Uterus (tissue), 4 donors: Measurements from ENCODE around the gene SNAPC3. TPM values are rescaled to one million over a fixed set of nuclear protein-coding genes. Genes with fewer than 3 reads are reported as not detected.

Experiments used
- DNase-seq, 2 donors: peaks; one replicate each; pipeline ENCODE4 v3.0.0-alpha.2; 2019 to 2020
- H3K27ac ChIP-seq, 2 donors: fragments of 200-600 bp; sonication (generic); 1 replicate in 1 of 2; 2 replicates in 1 of 2; pipeline ENCODE4 v1.5.1; 2016 to 2018
- H3K27me3 ChIP-seq, 2 donors: fragments of 200-600 bp; sonication (generic); one replicate each; pipeline ENCODE4 v1.5.1; 2018 to 2019; ENCODE audit warnings: control low read depth in 1 of 2
- H3K36me3 ChIP-seq, 2 donors: fragments of 200-600 bp; sonication (generic); one replicate each; pipeline ENCODE4 v1.5.1; 2019; ENCODE audit warnings: control low read depth in 1 of 2
- H3K4me1 ChIP-seq, 2 donors: fragments of 200-600 bp; sonication (generic); one replicate each; pipeline ENCODE4 v1.5.1; 2018 to 2019; ENCODE audit warnings: control low read depth in 1 of 2
- H3K4me3 ChIP-seq, 2 donors: fragments of 200-600 bp; sonication (generic); 1 replicate in 1 of 2; 2 replicates in 1 of 2; pipeline ENCODE4 v1.5.1; 2018 to 2019; ENCODE audit warnings: mild to moderate bottlenecking in 1 of 2
- H3K9me3 ChIP-seq, 2 donors: fragments of 200-600 bp; sonication (generic); one replicate each; pipeline ENCODE4 v1.5.1; 2019; ENCODE audit warnings: control low read depth in 1 of 2
- POLR2A ChIP-seq, 2 donors: fragments of 450-650 bp; IDR thresholded peaks; one replicate each; pipeline ENCODE4 v1.6.1; 2016; ENCODE audit warnings: antibody characterized with exemption in 2 of 2, mild to moderate bottlenecking in 1 of 2, moderate library complexity in 1 of 2
- intact Hi-C: fragments of 100-400 bp; cut with DNase I; formaldehyde crosslinking; loops from one replicate; pipeline ENCODE4 v1.15.1; 2023; ENCODE audit warnings: low total_unique reads
- total RNA-seq, 4 donors: library from RNA; depleted of rRNA in 3 of 4; stranded (reverse); fragments of >200 nt in 3 of 4; gene quantifications; one replicate each; pipeline versions ENCODE4 v1.1.0 to v1.2.4, GENCODE V29; 2014 to 2023
- TF ChIP-seq, protein P1 (sequence below), 4 experiments: fragments of 200-600 bp in 2 of 4; fragments of 450-650 bp in 2 of 4; sonication (generic) in 2 of 4; IDR thresholded peaks; one replicate each; pipeline ENCODE4 v1.5.1; 2016 to 2019; ENCODE audit warnings: antibody characterized with exemption in 4 of 4, mild to moderate bottlenecking in 2 of 4, moderate library complexity in 1 of 4
- donor health status: DM: yes; HTN: yes; CAD: no.

The SNAPC3 gene
- total RNA-seq, 4 donors from 2014 or later, result 31.5 to 67.1 (median 39.7) TPM

DNA sequence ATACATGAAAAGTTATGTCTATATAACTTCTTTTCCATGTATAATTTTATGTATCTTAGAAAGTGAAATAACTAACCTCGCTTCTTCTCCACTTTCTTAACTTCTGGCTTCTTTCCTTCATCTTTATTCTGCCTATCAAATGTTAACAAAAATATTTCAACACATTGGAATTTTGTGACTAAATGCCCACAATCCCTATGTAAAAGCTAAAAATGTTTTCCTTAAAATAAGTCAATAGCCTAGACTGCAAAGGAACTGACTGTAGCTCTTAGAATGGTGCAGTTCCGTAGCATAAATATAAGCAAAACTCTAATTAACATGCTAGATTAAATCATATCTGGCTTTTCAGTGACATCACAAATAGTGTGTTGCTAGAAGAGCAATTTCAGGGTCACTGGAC lies 47.2 kb downstream of the SNAPC3 start:
- intact Hi-C loops, result no loop called here
- H3K36me3 ChIP-seq, result no peaks in the 10 kb centered on the region
- H3K4me3 ChIP-seq, result no peak overlapping the region
- H3K27ac ChIP-seq, result no peak overlapping the region
- H3K9me3 ChIP-seq, result no peaks in the 10 kb centered on the region
- no peak for DNase-seq
- no peaks in the 10 kb centered on the region for H3K4me1 ChIP-seq
- no peaks in the 10 kb centered on the region for H3K27me3 ChIP-seq
- no peak for TF ChIP-seq POLR2A (IDR thresholded peaks at IDR 0.05)
- TF ChIP-seq, protein P1, sequence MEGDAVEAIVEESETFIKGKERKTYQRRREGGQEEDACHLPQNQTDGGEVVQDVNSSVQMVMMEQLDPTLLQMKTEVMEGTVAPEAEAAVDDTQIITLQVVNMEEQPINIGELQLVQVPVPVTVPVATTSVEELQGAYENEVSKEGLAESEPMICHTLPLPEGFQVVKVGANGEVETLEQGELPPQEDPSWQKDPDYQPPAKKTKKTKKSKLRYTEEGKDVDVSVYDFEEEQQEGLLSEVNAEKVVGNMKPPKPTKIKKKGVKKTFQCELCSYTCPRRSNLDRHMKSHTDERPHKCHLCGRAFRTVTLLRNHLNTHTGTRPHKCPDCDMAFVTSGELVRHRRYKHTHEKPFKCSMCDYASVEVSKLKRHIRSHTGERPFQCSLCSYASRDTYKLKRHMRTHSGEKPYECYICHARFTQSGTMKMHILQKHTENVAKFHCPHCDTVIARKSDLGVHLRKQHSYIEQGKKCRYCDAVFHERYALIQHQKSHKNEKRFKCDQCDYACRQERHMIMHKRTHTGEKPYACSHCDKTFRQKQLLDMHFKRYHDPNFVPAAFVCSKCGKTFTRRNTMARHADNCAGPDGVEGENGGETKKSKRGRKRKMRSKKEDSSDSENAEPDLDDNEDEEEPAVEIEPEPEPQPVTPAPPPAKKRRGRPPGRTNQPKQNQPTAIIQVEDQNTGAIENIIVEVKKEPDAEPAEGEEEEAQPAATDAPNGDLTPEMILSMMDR (IDR thresholded peaks at IDR 0.05), result no peak

DNA sequence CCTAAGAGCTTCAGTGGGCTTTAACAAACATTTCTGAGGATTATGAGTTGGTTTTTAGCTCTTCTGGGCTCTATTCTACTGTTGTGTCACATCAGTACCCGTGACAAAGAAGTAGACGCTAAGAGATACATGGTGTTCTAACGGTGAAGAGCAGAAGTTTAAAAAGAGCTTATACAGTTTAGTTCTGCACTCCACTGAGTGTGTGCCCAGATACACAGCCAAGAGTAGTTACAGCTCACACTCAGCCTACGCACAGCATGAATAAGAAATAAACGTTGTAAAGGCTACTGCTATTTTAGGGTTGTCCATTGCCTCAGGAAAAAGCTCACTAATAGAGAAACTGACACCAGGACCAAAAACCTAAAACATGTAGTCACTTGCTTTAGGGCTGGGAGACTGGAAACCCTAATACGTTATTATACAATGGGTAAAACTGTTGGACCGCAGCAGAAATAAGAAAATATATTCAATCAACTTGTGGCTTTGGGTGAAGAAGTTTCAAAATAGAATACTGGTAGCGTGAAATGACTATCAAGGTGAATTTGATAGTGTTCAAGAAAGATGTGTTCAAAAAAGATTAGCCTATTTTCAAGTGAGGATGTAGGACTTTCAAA lies 53.4 kb downstream of the SNAPC3 start:
- TF ChIP-seq POLR2A (IDR thresholded peaks at IDR 0.05), result no peak
- TF ChIP-seq, protein P1 (IDR thresholded peaks at IDR 0.05), result no peak
- no peaks in the 10 kb centered on the region for H3K9me3 ChIP-seq
- H3K27me3 ChIP-seq, result no peaks in the 10 kb centered on the region
- no peak overlapping the region for H3K4me3 ChIP-seq
- DNase-seq, result no peak
- intact Hi-C loops, result no loop called here
- no peaks in the 10 kb centered on the region for H3K4me1 ChIP-seq
- no peaks in the 10 kb centered on the region for H3K36me3 ChIP-seq
- H3K27ac ChIP-seq, result no peak overlapping the region

GRCh38 chr9:15480028-15480427 lies 57.4 kb downstream of the SNAPC3 start:
- TF ChIP-seq, protein P1 (IDR thresholded peaks at IDR 0.05), result no peak
- no peak for TF ChIP-seq POLR2A (IDR thresholded peaks at IDR 0.05)
- no peak overlapping the region for H3K4me3 ChIP-seq
- intact Hi-C loops, result no loop called here
- no peaks in the 10 kb centered on the region for H3K36me3 ChIP-seq
- H3K27ac ChIP-seq, result no peak overlapping the region
- DNase-seq, result no peak
- no peaks in the 10 kb centered on the region for H3K27me3 ChIP-seq
- no peaks in the 10 kb centered on the region for H3K9me3 ChIP-seq
- no peaks in the 10 kb centered on the region for H3K4me1 ChIP-seq

DNA sequence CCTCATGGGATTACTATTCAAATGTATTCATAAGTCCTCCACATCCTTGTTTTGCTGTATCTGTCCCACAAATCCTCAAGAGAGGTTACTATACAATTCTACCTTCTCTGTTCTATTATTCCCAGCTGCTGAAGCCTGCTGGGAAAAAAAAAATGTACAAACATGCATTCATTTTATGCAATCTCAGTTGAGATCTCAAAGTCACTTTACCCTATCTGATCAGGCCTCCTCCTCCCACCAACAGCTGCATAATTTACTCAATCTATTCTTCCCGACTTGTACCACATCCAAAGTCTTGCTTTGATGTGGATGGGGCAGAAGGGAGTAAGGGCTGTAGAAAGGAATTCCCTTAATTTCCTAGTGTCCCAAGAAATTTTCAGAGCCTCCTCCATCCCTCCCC lies 59.5 kb downstream of the SNAPC3 start:
- Histone ChIP-seq H3K9me3 (no peaks in the 10 kb centered on the region), H3K4me1 (no peaks in the 10 kb centered on the region), H3K27me3 (no peaks in the 10 kb centered on the region), H3K27ac (no peak overlapping the region), H3K4me3 (no peak overlapping the region), H3K36me3 (no peaks in the 10 kb centered on the region)
- intact Hi-C loops, result no loop called here
- TF ChIP-seq, protein P1 (IDR thresholded peaks at IDR 0.05), result no peak
- no peak for TF ChIP-seq POLR2A (IDR thresholded peaks at IDR 0.05)
- no peak for DNase-seq

DNA sequence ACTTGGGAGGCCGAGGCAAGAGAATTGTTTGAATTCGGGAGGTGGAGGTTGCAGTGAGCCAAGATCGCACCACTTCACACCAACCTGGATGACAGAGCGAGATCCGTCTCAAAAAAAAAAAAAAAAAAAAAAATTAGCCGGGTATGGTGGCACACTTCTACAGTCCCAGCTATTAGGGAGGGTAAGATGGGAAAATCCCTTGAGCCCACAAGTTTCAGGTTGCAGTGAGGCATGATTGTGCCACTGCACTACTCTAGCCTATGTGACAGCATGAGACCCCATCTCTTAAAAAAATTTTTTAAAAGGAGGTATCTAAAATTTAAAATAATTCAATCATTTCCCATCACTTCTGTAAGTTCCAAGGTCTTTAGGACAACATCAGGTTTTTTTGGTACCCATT lies 62.1 kb downstream of the SNAPC3 start:
- DNase-seq, result no peak
- no peak overlapping the region for H3K4me3 ChIP-seq
- H3K27ac ChIP-seq, result no peak overlapping the region
- intact Hi-C loops, result no loop called here
- H3K27me3 ChIP-seq, result no peaks in the 10 kb centered on the region
- H3K9me3 ChIP-seq, result no peaks in the 10 kb centered on the region
- TF ChIP-seq POLR2A (IDR thresholded peaks at IDR 0.05), result no peak
- TF ChIP-seq, protein P1 (IDR thresholded peaks at IDR 0.05), result no peak
- H3K4me1 ChIP-seq, result no peaks in the 10 kb centered on the region
- no peaks in the 10 kb centered on the region for H3K36me3 ChIP-seq
